ENCODE measurements around the gene SPECC1L.

- no peak for TF ChIP-seq POLR2A (IDR thresholded peaks at IDR 0.05)
- TF ChIP-seq, protein P1, sequence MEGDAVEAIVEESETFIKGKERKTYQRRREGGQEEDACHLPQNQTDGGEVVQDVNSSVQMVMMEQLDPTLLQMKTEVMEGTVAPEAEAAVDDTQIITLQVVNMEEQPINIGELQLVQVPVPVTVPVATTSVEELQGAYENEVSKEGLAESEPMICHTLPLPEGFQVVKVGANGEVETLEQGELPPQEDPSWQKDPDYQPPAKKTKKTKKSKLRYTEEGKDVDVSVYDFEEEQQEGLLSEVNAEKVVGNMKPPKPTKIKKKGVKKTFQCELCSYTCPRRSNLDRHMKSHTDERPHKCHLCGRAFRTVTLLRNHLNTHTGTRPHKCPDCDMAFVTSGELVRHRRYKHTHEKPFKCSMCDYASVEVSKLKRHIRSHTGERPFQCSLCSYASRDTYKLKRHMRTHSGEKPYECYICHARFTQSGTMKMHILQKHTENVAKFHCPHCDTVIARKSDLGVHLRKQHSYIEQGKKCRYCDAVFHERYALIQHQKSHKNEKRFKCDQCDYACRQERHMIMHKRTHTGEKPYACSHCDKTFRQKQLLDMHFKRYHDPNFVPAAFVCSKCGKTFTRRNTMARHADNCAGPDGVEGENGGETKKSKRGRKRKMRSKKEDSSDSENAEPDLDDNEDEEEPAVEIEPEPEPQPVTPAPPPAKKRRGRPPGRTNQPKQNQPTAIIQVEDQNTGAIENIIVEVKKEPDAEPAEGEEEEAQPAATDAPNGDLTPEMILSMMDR (IDR thresholded peaks at IDR 0.05): no peak
These were observed 46.2 kb upstream of the SPECC1L start for GRCh38 chr22:24224468-24224867.

Data from prostate gland (tissue), 2 donors.